Activated CD4-positive, alpha-beta T cell treated with anti-CD3 and anti-CD28 coated beads for 4 hours (primary cell): ENCODE data around the gene ALG14.
"Not testable (repeated sequence)": the region's sequence is repeated elsewhere in the genome, so short reads cannot be mapped to it uniquely, and the experiment has no call there.

ENCODE experiments used
- DNase-seq, 2 donors: peaks; one replicate each; pipeline ENCODE4 v3.0.0-alpha.2; 2020

Gene ALG14

DNA sequence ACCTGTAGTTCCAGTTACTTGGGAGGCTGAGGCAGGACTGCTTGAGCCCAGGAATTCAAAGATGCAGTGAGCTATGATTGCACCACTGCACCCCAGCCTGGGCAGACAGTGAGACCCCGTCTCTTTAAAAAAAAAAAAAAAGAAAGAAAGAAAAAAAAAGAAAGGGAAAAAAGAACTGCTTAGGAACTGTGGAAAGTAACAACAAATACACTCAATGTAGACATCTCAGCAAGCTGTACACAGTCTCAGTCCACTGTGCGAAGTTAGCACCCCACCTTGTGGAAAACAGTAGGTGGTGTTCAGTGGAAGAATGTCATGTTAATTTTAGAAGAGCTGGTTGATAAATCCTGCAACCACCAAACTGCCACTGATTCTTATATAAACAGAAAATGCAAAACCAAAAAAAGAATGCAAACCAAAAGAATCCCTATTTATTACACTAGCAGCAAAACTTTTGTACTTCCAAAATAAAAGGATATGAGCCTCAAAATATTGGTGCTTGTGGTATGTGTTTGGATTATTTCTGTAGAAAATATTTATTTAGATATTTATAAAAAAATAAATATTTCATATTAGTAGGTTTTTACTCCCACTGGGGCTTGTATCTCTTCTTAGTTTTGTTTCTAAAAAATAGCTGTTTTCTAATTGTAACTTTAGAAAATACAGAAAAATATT lies 31.1 kb downstream of the ALG14 start:
- DNase-seq = no peak

DNA sequence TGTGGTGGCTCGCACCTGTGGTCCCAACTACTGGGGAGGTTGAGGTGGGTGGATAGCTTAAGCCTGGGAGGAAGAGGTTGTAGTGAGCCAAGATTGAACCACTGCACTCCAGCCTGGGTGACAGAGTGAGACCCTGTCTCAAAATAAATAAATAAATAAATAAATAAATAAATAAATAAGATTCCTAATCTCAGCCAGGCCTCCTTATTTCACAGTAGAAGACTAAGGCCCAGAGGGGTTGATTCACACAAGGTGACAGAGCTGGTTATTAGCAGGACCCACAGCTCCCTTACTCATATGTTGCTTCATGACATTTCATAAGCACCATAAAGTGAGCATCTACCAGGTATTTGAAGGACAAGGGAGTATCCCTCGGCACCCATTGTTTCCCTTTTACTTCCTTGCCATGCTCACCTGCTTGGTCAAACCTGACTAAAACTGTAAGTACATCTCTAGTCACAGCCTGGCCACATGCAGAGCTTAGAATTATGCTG lies 32.7 kb downstream of the ALG14 start:
- no peak for DNase-seq

DNA sequence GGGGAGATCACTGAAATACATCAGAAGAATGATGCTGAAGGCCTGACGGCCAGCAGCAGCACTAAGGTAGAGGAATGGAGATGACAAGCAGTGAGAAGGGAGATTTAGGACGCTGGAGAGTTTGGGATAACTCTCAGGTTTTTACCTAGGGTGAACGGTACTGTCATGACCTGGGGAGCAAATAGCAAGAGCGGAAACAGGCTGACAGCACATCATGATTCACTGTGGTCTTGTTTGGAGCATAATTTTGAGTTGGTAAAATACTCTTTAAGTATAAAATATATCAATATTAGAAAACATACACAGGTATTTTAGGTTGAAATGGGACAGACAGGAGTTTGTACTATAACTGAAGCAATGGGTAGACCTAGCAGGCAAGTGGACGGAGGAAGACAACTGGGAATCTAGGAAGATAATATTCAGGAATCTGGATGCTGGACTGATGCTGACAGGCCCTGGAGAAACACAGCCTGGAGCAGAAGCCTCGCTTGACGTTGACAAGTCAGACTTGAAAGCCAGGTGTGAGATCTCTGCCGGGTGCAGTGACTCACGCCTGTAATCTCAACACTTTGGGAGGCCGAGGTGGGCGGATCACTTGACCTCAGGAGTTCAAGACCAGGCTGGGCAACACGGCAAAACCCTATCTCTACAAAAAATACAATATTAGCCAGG lies 33.3 kb downstream of the ALG14 start:
- DNase-seq = no peak

GRCh38 chr1:95035536-95035935 lies 37.2 kb downstream of the ALG14 start:
- DNase-seq = no peak

DNA sequence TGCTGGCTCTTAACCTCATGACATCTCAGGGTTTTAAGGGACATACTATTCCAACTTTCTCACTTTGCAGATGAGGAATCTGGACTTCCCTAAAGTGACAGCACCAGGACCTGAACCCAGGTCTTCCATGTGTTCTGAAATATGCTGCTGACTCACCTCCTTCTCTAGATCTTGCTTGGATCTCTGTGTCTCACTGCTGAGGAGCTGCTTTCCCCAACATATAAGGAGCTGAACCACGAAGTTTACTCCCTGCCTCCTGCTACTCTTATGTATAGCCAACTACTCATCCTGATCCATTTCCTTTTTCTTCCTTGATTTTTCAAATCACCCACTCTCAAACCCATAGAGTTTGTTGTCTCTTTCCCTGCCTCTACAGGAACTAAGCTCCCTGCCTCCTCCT lies 38.2 kb downstream of the ALG14 start:
- no peak for DNase-seq

DNA sequence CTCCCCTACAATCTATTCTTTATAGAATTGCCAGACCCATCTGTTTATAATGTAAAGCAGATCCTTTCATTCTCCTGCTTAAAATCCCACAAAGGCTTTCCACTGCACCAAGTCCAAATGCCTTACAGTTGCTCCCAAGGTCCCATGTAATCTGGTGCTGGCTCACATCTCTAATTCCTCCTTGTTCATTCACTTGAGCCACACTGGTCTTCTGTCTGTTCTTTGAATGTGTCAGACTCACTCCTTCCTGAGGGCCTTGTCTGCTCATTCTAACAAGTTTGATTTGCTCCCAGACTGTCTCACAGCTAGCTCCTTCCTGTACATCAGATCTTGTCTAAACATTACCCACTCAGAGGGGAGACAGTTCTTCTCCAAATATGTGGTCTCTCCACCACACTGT lies 38.9 kb downstream of the ALG14 start:
- DNase-seq = no peak

GRCh38 chr1:95029532-95029931 lies 43.2 kb downstream of the ALG14 start:
- no peak for DNase-seq

DNA sequence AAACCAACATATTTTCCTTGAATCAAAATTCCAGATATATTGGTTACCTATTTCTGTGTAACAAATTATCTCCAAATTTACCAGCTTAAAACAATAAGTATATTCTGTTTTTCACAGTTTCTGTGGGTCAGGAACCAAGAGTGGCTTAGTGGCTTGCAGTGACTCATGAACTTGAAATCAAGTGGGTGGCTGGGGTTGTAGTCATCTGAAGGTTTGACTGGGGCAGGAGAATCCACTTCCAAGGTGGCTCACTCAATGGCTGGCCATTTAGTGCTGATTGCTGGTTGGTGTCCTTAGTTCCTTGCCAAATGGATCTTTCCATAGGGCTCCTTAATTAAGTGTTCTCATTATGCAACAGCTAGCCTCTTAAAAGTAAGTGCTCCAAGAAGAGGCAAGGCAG lies 43.8 kb downstream of the ALG14 start:
- no peak for DNase-seq

GRCh38 chr1:95027046-95027445 lies 45.7 kb downstream of the ALG14 start:
- no peak for DNase-seq

GRCh38 chr1:95023399-95024043 lies 49.2 kb downstream of the ALG14 start:
- DNase-seq = no peak

DNA sequence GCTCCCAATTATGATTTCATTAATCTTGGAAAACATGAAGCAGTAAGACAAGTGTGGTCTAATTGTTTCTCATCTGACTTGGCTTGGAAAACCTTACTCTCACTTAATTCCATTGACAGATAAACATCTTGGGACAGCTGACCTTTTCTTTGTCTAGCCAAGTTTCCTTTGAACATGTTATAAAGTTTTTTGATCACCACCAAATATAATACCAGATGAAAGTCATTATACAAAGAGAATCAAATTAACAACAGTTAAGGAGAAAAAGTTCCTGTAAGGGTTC lies 50.2 kb downstream of the ALG14 start:
- no peak for DNase-seq

DNA sequence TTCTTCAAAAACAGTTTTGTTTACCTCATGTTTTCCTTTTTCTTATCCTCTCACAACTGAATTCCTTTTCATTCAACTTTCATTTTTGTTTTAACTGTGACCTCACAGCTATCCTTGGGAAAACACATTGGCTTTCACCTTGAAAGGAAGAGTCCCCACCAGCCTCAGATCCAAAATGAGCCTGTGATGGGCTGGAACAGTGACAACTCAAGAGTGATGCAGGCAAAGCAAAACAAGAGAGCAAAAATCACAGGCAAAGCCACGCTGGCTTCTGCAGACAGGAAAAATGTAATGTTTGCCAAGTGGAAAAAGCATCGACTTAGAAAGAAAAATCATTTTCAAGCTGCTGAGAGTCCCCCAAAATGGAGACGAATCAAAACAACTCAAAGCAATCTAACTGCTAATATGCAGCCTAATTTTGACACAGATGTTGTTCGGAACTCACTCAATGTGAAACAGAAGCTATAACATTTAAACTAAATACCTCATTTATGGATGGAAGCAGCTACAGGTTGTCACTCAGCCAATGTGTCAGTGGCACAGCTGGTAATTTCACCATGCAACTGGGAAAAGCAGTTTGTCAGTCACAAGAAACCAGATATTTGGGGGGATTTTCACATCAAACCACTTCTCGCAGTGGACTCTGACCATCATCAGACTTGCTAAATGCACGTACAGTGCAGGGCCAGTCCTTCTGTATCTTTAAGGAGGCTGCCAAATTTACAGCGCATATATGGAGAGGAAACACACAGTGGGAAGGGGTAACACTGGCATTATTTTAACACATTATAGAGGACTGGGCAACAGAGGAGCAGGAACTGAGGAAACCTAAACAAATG lies 50.7 kb downstream of the ALG14 start:
- DNase-seq = no peak

- no peak for DNase-seq
Observed at GRCh38 chr1:95021119-95021518, 51.6 kb downstream of the ALG14 start.

DNA sequence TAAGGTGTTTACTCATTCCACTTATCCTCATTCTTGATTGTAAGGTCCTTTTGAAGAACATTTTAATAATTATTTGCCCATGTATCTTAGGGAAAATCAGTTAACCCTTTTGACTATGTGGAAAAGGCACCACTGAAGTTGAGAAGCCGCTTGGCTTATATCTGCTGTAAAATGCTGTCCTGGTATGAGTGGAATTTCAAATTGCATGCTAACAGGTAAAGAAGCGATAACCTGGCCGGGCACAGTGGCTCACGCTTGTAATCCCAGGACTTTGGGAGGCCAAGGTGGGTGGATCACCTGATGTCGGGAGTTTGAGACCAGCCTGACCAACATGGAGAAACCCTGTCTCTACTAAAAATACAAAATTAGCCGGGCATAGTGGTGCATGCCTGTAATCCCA lies 53.3 kb downstream of the ALG14 start:
- not testable (repeated sequence) for DNase-seq

DNA sequence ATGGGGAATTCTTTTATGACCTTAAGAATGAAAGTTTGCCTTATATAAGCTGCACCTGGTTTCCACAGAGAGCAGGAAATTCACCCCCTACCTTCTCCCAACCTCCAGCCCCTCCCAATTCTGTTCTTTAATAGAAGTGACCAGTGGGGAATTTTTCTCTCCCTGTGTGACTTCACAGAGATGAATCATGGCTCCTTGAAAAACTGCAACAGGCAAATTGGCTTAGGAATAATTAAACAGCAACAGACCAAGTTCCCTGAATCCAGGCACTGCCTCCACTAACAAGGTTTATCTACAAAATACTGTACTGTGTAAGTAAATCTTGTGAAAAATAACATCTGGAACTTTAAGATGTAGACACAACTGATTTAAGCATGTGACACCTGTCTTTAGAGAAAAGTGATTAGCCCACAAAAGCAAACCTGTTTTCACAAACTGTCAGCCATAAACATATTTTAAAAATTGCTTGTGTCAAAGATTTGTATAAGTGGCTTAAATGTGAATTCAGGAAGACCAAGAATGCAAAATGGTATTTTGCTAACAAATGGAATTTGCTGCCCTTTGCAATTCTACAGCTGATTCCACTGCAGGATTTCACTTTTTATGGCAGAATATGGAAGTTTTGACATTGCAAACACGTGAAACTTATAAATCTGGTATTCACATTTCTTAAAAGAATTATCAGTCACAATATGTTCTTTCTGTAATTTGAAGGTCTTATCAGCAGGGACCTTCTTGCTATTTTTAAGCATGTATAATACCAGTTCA lies 54.0 kb downstream of the ALG14 start:
- no peak for DNase-seq

DNA sequence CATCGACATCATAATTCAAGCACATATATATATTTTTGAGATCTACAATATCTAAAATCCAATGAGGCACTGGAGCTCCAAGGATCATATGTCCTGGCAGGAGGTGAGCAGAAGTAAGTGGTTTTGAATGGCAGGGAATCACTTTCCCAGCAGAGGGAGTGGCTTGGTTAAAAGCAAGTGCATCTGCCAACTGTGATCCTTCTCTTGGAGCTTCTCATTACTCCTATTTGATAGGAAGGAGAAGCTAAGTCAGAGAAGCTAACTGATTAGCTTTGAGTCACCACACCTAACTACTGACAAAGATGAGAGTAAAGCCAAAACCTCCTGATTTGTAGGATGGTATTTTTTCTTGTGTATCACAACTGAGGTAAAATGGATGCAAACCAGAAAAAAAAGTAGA lies 55.0 kb downstream of the ALG14 start:
- DNase-seq = no peak

GRCh38 chr1:95015076-95015475 lies 57.7 kb downstream of the ALG14 start:
- DNase-seq = no peak

DNA sequence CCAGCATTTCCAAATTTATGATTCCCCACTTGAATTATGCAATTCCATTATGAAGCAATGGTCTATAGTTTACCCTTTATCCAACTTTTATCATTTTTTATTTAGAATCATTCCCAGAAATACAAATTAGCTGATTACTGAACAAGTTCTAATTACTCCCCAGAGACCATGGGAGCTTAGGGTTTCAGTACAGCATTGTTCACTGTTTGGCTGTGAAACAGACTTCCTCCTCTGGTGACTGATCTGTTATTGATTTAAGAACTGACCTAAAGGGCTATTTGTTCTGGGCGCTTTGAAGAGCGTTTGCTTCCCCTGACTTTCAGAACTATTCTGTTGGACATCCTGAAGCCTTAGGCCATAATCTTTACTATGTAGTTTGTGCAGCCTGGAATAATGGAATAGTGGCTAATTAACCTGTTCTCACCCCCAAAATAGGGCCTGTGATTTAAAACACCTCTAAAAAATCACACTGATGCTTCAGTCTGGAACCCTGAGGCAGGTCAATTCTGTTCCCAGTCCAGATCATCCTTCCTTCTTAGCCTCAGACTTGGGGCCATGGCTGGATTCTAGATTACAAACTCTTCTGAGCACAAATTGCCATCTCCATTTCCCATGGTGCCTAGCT lies 58.7 kb downstream of the ALG14 start:
- no peak for DNase-seq

DNA sequence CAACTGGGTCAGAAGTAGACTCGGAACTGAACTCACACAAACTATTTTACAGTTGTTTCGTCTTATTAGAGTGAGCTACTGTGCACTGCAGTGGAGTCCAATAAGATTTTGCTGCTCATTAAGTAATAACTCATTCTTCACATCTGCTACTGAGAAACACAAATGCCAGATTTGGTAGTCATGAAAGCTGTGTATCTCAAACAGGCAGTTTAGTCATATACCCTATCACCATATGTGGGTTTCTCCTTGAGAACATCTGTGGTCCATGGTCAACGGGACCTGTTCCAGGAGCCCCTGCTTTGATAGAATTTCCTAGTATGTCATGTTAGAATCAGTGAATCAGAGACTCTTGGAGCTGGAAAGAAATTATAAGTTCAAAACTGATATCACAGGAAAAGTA lies 60.4 kb downstream of the ALG14 start:
- no peak for DNase-seq

DNA sequence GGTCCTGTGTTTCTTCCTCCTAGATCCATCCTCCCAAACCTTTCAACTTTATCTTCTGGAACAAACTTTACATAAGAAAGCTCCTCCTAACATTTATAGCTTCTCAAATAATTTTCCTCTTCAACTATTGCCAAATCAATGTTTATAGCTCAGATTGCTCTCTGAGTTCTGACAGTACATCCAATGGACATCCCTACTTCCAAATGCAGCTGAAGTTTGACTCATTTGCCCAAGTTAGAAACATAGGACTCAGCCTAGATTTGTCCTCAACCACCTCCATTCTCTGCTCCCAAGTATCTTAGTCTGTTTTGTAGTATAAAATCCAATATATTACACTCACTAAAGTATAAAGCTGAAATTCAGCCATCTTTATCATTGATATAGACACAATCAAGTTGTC lies 62.6 kb downstream of the ALG14 start:
- no peak for DNase-seq

- DNase-seq = no peak
Observed at GRCh38 chr1:95007687-95008086, 65.1 kb downstream of the ALG14 start.

GRCh38 chr1:95006681-95007080 lies 66.1 kb downstream of the ALG14 start:
- no peak for DNase-seq
